Measurements from ENCODE around the gene SKOR2.

Gene SKOR2, protein sequence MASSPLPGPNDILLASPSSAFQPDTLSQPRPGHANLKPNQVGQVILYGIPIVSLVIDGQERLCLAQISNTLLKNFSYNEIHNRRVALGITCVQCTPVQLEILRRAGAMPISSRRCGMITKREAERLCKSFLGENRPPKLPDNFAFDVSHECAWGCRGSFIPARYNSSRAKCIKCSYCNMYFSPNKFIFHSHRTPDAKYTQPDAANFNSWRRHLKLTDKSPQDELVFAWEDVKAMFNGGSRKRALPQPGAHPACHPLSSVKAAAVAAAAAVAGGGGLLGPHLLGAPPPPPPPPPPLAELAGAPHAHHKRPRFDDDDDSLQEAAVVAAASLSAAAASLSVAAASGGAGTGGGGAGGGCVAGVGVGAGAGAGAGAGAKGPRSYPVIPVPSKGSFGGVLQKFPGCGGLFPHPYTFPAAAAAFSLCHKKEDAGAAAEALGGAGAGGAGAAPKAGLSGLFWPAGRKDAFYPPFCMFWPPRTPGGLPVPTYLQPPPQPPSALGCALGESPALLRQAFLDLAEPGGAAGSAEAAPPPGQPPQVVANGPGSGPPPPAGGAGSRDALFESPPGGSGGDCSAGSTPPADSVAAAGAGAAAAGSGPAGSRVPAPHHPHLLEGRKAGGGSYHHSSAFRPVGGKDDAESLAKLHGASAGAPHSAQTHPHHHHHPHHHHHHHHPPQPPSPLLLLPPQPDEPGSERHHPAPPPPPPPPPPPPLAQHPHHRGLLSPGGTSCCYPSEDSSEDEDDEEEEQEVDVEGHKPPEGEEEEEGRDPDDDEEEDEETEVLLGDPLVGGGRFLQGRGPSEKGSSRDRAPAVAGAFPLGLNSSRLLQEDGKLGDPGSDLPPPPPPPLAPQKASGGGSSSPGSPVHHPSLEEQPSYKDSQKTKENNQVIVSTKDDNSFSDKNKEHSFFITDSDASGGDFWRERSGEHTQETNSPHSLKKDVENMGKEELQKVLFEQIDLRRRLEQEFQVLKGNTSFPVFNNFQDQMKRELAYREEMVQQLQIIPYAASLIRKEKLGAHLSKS

DNA sequence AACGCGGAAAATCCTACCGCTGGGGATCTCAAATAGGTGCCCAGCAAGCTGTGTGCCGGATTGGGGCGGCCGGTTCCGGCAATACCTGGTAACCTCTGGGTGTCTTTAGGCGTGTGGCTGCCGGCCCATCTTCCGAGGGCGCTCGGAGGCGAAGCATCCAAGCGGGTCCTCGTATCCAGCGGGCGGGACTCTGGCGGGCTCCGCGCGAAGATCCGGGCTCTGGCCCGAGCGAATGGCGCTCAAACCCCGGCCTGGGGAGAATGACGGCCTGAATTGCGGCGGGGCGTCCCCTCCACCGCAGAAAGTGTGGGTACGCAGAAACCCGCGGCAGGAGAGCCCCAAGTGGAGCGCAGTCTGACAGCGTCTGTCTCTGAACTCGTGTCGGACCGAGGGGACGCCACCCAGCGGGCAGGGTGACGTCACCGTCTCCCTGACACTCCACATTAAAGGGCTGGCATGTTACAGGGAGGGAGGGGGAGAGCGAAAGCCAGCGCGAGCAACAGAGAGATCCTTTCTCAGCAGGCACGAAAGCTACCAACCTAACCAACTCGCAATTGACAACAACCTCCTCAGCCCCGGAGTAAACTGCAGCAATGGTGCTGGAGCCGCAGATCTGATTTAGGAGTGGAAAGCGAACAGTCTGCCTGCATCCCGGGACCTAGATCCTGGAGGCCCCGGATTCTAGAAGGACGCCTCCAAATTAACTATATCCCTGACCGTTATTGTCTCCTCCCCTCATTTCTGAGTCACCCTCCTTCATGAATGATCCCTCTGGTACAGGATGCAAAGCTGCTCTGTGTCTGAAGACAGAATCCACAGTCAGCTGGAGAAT is at the start of gene SKOR2:
Gene SKOR2, minus strand, starts transcription at position 372 of the 832 bp plus-strand sequence. CDS start 2,477 bp downstream, outside the sequence.
- DNase-seq (ENCODE audit: low spot score): peak; percentile 66

DNA sequence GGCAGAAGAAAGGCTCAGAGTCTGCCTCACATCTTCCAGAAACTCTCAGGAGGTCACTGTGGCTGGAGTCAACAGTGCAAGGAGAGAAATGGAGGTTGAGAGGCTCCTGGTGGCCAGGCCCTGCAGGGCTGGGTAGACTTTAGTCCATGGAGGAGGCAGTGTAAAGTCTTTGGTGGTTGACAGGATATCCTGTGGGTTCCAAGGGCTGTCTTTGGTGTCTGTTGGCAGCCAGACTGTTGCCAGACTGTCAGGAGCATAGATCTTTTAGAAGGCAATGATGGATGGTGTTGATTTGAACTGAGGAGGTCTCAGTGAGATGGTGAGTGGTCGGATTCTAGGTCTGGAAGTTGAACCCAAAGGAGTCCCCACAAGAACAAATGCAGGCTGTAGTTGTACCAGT is 45.0 kb upstream of the SKOR2 start:
- no peak for DNase-seq (ENCODE audit: low spot score)

DNA sequence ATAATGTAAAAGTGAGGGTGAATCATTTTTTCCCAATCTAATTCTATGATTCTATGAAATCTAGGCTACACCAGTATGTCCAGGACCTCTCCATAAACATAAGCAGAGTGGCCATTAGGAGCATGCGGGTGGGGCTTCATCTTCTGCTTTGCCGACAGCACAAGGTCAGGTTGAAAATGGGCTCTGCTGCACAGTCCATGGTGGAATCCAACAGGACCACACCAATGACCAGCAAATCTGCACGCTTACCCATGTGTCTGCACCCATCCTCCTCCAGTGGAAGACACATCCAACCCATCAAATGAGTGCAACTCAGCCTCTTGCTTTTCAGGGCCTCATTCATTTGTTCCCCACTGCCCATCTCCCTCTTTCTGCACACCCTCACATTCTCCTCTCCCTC is 43.3 kb upstream of the SKOR2 start:
- no peak for DNase-seq (ENCODE audit: low spot score)

DNA sequence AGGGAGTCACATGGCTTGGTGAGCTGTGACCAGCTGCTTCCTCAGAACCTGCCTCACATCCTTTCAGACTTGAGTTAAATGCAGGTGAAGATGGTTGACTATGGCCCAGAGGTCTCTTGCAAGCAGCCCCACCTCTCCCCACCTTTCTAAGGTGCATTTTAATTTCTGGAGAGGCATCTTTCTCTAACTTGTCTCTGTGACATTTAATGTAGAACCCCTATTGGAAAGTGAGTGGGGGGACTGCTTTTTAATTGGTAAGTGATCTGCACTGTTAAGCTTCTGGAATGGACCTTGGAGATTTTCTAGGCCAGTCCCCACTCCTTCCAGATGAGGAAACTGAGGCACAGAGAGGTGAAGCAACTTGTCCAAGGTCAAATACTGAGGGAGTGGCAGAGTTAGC is 37.3 kb upstream of the SKOR2 start:
- no peak for DNase-seq (ENCODE audit: low spot score)

DNA sequence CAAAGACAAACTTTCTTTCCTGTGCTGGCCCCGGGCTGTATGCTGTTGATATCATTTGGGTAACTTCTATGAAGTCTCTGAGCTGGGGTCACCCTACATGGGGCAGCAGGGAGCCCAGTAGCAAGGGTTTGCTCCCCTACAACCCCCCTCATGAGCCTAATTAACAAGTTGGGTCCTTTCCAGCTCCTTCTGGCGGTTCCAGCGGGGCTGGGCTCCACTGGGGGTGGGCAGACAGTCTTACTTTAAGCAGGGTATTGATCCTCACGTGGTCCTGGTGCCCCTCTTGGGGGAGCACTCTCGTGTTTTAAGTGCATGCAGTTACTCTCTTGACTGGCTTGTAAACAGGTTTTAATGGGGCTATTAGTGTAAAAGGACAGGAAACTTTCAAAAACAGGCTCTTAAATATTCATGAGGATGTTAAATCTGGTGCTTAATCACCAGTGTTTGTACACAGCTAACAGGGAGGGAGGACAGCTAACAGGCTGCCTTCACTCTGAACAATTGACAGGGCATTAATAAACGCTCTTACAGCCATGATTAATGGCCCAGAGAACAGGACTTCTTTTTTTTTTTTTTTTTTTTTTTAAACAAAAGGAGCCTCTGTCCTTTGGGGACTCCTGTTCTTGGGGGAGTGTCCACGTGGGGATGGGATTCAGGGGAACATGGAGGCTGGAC is 36.6 kb upstream of the SKOR2 start:
- no peak for DNase-seq (ENCODE audit: low spot score)

DNA sequence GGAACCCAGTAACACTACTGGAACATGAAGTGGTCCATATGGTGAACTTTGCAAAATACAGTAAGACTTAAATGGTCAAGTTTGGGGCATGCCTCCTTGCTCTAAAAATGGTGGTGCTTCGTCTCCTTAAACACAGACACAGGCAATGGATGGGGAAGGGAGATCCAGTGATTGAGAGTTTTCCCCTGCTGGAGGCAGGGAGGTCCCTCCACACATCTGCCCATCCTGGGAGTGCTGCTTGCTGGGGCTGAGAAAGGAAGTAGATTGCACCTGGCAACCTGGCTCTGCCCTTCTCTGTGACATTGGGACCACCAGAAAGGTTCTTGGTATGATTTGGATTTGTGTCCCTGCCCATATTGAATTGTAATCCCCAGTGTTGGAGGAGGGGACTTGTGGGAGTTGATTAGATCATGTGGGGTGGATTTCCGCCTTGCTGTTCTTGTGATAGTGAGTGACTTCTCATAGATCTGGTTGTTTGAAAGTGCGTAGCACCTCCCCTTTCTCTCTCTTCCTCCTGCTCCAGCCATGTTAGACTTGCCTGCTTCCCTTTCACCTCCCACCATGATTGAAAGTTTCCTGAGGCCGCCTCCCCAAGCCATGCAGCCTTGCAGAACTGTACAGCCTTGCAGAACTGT is 35.4 kb upstream of the SKOR2 start:
- no peak for DNase-seq (ENCODE audit: low spot score)

DNA sequence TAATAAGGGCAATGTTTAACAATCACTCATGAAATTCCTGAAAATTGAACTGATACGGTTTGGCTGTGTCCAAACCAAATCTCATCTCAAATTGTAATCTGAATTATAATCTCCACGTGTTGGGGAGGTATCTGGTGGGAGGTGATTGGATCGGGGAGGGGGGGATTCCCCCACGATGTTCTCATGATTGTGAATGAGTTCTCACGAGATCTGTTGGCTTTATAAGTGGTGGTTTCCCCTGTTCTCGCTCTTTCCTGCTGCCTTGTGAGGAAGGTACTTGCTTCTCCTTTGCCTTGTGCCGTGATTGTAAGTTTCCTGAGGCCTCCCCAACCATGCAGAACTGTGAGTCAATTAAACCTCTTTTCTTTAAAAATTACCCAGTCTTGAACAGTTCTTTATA is 34.0 kb upstream of the SKOR2 start:
- no peak for DNase-seq (ENCODE audit: low spot score)

DNA sequence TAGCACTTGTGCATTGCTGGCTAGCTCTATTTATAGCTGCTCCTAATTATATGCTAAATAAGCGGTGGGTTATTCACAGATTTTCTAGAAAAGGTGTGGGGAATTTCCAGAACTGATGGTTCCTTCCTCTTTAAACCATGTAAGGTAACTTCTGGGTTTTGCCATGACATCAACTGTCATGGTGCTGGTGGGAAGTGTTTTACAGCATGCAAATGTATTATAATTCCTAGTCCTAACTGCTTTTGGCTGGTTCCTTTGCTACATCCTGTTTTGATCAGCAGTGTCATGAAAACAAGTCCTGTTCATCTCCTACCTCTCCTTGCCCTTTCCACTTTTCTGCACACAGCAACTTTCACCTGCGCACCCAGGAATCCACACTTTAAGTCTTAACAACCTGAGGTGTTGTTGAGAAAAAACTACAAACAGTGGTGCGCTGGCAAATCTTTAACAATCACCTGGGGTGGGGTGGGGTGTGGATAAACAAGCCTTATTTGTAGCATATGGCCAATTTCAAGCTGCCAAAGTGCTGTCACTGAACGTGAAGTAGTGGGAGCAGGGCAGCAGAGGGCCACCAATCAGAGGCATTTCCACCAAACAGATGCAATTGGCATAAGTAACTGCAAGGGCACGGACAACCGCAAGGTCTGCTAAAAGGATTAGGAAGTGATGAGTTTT is 33.4 kb upstream of the SKOR2 start:
- DNase-seq (ENCODE audit: low spot score): no peak

DNA sequence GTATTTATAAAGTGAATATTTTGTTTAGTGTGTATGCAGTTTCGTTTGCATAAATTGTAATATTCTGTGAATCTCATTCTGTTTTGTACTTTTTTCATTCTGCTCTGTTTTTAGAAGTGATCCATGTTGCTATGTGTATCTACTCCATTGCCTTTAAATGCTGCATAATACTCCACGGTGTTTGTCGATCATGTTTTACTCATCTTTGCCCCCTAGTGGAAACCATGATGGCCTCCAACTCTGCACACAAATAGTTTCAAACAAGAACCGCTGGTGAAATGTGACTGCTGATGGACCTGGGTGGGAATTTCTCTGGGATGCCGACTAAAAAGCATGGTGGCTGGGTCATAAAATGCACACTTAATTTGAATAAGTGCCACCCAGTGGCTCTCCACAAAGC is 32.0 kb upstream of the SKOR2 start:
- no peak for DNase-seq (ENCODE audit: low spot score)

DNA sequence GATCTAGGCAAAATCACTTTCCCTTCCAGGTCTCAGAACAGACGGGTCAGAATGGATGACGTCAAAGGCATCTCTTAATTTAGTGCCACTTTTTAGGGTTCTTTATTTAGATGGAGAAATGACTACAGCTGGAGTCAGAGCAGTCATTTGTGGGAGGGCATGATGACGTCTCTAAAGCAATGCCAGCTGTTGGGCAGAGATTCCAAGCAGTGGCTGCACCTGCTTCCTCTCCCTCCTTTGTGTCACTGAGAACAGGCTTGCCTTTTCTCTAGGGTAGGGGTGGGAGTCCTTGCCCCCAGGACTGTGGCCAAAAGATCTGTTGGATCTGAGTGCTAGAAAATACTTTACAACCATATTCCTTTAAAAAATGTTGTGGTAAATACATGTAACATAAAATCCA is 28.7 kb upstream of the SKOR2 start:
- no peak for DNase-seq (ENCODE audit: low spot score)

DNA sequence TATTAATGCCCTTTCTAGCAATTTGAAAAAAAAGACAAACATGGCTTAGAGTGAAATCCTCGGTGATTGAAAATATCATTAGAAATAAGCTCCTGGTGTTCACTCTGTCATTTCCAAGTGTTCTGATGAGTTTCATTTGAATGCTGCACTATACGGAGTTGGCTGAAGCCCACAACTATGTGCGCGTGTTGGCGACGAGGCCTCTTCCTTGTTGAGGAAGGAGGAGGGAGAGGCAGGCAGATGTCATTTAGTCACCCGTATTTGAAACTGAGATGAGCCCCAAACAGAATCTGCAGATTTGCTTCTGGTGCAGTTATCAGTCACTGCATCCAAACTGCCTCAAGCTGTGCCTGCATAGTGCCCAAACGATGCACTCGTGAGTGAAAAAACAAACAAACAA is 23.5 kb upstream of the SKOR2 start:
- DNase-seq (ENCODE audit: low spot score): no peak

DNA sequence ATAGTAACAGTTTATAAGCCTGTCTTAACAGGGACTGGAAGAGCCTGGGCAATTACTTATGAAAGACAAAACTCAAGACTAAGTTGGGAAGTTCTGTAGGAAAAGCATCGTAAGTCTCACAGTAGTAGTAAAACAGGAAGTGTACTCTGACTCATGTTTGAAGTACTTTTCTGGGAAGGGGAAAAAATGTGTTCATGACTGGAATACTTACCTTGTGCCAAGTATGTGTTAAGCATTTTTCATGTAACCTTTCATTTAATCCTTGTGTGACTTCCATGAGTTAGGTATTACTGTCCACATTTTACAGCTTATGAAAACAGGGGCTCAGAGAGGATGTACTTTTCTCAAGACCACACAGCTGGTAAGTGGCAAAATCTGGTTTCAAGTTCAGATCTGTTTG is 13.7 kb upstream of the SKOR2 start:
- no peak for DNase-seq (ENCODE audit: low spot score)

DNA sequence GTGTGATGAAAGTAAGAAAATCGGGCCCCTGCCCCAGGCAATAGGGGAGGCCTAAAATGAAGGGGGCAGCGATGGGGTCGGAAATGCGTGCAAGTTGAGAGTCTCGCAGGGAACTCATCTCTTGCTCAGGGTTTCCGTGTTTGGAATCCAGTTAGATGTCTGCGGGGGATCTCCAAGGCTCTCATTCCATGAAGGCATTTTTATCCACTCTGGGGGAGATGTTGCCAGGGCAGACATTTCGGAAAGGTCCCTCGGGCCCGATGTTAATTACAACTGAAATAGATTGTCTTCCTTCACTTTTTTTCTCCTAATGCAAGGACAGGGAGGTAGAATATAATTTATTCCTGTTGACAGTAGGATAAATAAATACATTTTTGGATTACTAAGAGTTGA is 12.8 kb upstream of the SKOR2 start:
- no peak for DNase-seq (ENCODE audit: low spot score)

DNA sequence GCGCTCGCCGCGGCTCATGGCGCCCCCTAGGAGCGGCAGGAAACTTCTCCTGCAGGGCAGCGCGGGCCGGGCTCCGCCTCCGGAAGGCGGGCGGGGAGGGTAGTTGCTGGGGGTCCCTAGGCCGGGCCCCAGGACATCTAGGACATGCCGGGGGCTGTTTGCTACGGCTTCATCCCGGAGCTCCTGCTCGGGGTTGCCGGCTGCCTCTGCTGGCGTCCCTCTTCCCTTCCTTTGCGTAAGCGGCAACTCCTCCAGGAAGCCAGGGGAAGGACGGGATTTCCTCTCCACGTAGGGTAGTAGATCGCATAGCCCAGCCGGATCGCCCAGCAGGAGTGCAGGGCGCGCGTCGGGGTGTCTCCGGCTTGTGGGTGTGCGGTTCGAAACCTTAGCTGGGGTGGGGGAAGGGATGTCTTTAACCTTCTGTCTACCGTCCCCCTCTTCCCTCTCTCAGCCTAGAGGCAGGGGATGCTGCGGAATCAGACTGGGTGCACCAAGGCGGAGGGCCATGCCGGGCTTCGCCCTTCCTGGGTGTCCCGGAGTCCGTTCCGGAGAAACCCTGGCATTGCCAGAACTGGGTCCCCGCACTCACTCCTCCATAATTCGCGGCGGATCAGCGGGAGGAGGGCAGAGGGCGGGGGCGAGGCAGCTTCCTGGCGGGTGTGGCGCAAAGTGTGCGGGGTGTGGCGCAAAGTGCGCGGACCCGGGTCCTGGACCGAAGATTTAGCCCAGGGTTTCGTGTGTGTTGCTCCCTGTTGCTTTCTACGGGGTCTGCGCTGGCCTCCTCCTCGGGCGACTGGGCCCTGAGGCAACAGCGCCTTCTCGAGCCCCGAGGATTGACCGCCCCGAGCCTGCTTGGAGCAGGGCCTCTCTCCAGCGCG is 12.2 kb upstream of the SKOR2 start:
- peak; percentile 79 for DNase-seq (ENCODE audit: low spot score)

DNA sequence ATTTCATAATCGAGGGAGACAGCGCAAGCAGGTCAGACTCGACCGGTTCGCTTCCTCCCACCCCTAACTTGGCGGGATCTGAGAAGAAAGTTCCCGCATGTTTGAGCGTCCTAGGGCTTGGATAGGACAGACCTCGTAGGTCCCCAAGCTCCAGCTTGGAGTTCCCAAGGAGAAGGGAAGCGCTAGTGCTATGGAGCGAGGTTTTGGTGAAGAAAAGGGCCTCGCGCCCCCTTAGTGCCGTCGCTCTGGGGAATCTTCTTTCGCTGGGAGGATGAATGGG is 11.6 kb upstream of the SKOR2 start:
- DNase-seq (ENCODE audit: low spot score): no peak

DNA sequence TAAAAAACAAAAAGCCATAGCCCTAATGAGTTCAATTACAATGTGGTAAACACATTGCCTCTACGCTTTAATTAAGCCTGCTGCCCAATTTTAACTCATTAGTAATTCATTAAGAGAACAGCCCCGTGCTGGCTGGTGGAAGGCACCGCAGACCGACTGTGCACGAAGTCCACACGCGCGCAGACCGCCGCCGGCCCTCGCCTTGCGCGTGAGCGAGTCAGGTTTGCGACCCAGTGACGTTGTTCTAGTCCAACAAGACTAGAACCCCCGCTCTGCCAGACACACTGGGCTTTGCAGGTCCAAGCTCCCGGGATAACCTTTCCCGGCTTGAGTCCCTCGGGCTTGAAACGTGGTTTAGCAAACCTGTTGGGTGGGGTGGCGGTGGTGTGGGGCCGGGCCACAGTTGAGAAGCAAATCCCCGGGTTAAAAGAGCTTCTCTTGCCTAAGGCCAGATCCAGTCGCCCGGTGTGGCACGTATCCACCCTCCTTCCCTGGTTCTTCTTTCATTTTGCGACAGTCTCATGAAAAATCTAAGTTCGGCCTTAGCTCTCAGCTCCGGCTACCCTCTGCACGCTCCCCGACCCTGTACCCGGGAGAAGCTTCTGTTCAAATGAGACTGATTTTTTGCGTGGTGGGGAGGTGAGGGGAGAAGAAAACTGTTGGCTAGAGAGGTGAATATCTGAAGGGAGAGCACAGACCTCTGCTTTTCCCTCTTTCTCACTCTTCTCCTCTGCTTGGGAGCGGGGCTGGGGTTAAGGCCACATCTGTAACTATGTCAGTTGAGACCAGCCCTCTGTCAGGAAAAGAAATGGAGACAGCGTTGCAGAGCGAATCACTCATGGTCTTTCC is 11.1 kb upstream of the SKOR2 start:
- DNase-seq (ENCODE audit: low spot score): peak; percentile 54

DNA sequence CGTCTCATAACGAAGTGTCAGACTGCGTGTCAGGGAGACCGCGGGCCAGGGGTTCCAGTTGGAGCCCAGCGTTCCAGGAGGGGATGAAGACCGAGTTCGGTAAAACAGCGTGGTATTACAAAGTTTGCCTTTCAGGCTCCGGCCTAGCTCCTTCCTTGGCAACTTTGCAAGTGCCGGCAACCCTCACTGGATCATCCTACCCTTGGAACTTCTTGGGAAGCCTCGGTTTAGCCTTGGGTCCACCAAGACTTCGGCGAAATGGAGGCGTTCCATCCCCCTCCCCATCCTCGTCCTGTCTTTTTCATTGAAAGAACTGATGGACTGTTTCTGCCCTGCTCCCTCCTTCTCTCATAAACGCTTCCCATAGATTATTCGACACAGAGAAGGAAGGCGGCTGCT is 10.4 kb upstream of the SKOR2 start:
- DNase-seq (ENCODE audit: low spot score): no peak

DNA sequence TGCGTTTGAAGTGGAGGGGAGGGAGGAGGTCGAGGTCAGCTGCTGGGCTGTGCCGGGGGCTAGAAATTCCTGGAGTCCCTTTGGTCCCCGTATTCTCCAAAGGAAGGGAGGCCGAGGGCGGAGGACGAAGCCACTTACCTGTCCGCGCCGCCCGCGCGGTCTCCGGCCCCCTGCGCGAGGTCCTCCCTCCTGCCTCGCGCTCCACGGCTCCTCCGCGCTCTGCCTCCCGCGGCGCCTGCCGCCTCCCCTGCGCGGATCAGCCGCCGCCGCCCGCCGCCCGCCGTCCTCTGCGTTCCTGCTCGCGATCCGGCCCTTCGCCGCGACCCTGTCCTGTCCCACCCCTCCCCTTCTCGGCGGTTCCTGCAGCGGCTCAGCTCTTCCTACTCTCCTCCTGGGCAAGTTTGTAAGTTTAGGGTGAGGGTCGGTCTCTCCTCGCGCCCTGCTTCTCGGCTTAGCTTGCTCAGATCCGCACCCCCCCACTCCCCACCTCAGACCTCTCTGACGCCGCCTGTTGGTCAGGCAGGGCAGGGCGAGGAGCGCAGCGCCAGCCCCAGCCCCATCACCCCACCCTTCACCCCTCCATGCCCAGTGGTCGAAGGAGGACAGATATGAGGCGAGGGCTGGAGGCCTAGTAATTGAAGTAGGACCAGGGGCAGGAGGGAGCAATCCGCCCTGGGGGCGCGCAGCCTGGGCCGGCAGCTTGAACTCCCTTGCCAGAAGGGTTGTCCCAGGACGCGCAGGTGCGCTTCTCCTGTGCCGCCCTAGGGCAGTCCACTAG is 9.7 kb upstream of the SKOR2 start:
- DNase-seq (ENCODE audit: low spot score): peak; percentile 59

Measured in ecto neural progenitor cell (in vitro differentiated cells).